Mucosa of descending colon (tissue), 3 donors: ENCODE results near the gene LGR6. TPM values are rescaled to one million over a fixed set of nuclear protein-coding genes. Genes with fewer than 3 reads are reported as not detected.

ENCODE experiments used
- ATAC-seq: fragments of 200-7000 bp; cut with Tn5 transposase; one replicate; pipeline ENCODE4 v1.9.1; 2020; ENCODE audit warnings: mild to moderate bottlenecking, moderate library complexity
- DNase-seq, 3 donors: peaks; one replicate each; pipeline ENCODE4 v3.0.0-alpha.2; 2020
- H3K36me3 ChIP-seq: fragments of 200-600 bp; one replicate; pipeline ENCODE4 v1.8.0; 2021; ENCODE audit warnings: low read depth, mild to moderate bottlenecking
- H3K4me1 ChIP-seq: fragments of 200-600 bp; one replicate; pipeline ENCODE4 v1.8.0; 2021; ENCODE audit warnings: low read depth, mild to moderate bottlenecking
- H3K4me3 ChIP-seq: fragments of 200-600 bp; one replicate; pipeline ENCODE4 v1.8.0; 2021; ENCODE audit warnings: mild to moderate bottlenecking
- H3K9me3 ChIP-seq: fragments of 200-600 bp; one replicate; pipeline ENCODE4 v1.8.0; 2021; ENCODE audit warnings: mild to moderate bottlenecking
- intact Hi-C, 2 donors: fragments of 100-400 bp; cut with DNase I in 1 of 2; cut with micrococcal nuclease in 1 of 2; formaldehyde crosslinking; loops; one replicate each; pipeline versions ENCODE4 v1.11.0 to v1.11.1; 2022; cut with DNase I, micrococcal nuclease
- total RNA-seq, 3 donors: library from RNA; stranded (reverse); fragmentation: NEBNext Ultra II Directional in 2 of 3; extraction: Animal tissue kit (Norgen Biotek cat#: 25700) in 2 of 3; gene quantifications; one replicate each; pipeline versions ENCODE4 v1.2.1 to v1.2.4, GENCODE V29; 2021 to 2023
- TF ChIP-seq, protein P1 (sequence below): fragments of 200-600 bp; IDR thresholded peaks from one replicate; pipeline ENCODE4 v1.8.0; 2022; ENCODE audit warnings: antibody characterized with exemption, mild to moderate bottlenecking
- donor health status: DM: no; HTN: no; CAD: no; lungs with moderate emphysema.
- donor health status: DM: no; HTN: no; CAD: no.
- donor health status: DM: no; HTN: yes; CAD: no.

Gene LGR6
- total RNA-seq, 3 donors from 2014 or later = 0.66 to 4.2 (median 1.3) TPM

DNA sequence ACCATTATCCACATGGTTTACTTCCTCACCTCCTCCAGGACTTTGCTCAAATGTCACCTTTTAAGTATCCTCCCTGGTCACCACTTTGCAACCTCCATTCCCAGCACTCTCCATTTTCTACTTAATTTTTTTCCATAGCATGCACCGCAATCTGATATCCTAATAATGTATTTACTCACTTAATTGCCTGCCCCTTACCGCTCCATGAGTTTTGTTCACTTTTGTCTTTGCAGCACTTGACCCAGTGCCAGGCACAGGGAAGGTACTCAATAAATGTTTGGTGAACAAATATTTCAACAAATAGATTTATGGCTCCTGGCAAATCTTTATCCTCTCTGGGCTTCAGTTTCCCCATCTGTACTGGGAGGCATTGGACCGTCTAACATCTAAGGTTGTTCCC is 94.6 kb downstream of the LGR6 start:
- TF ChIP-seq, protein P1, sequence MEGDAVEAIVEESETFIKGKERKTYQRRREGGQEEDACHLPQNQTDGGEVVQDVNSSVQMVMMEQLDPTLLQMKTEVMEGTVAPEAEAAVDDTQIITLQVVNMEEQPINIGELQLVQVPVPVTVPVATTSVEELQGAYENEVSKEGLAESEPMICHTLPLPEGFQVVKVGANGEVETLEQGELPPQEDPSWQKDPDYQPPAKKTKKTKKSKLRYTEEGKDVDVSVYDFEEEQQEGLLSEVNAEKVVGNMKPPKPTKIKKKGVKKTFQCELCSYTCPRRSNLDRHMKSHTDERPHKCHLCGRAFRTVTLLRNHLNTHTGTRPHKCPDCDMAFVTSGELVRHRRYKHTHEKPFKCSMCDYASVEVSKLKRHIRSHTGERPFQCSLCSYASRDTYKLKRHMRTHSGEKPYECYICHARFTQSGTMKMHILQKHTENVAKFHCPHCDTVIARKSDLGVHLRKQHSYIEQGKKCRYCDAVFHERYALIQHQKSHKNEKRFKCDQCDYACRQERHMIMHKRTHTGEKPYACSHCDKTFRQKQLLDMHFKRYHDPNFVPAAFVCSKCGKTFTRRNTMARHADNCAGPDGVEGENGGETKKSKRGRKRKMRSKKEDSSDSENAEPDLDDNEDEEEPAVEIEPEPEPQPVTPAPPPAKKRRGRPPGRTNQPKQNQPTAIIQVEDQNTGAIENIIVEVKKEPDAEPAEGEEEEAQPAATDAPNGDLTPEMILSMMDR = no peak
- intact Hi-C loops = no loop called here
- no peak for DNase-seq

DNA sequence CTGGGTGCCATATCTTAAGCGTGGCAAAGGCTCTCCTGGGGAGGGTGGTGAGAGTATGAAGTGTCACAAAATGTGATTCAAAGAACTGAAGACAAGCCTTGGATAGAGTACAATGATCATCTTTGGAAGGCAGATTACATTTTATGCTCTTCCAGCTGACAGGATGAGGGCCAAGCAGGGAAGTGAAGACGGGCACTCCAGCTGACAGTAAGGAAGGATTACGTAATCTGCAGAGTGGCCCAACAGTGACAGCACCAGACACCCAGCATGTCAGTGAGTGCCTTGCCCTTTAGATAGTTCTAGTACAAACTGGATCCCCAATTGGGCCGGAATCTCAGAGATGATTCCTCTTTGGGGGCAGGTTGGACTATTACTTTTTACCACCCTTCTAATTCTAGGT is 95.4 kb downstream of the LGR6 start:
- H3K4me1 ChIP-seq = no peaks in the 10 kb centered on the region
- H3K36me3 ChIP-seq = no peaks in the 10 kb centered on the region
- TF ChIP-seq, protein P1 = no peak
- H3K4me3 ChIP-seq = no peak overlapping the region
- intact Hi-C loops = no loop called here
- no peak for ATAC-seq
- no peaks in the 10 kb centered on the region for H3K9me3 ChIP-seq
- no peak for DNase-seq

More for the DNA sequence above, 94.6 kb downstream of the LGR6 start:
- H3K36me3 ChIP-seq = no peaks in the 10 kb centered on the region
- H3K4me3 ChIP-seq = no peak overlapping the region
- no peaks in the 10 kb centered on the region for H3K4me1 ChIP-seq
- ATAC-seq = no peak
- H3K9me3 ChIP-seq = no peaks in the 10 kb centered on the region

DNA sequence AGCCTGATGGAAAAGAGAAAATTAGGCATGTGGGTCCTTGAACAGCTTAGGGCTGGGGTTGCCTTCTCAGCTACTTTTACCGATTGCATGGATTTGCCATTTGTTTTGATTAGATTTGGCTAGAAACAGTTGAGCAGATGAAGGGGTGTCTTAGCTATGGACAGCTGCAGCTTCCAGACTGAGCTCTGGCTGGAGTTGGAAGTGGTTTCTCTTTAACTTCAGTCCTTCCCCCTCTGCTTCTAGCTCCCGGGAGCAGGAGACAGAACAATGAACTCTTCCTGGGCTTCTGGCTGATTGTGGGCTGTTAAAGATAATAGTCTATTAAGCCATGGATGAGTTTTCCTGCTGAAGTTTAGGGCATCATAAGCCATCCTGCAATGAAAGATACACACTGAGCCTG is 97.4 kb downstream of the LGR6 start:
- intact Hi-C loops = no loop called here
- H3K36me3 ChIP-seq = no peaks in the 10 kb centered on the region
- H3K4me1 ChIP-seq = no peaks in the 10 kb centered on the region
- no peaks in the 10 kb centered on the region for H3K9me3 ChIP-seq
- no peak for DNase-seq
- ATAC-seq = no peak
- TF ChIP-seq, protein P1 = no peak
- no peak overlapping the region for H3K4me3 ChIP-seq

DNA sequence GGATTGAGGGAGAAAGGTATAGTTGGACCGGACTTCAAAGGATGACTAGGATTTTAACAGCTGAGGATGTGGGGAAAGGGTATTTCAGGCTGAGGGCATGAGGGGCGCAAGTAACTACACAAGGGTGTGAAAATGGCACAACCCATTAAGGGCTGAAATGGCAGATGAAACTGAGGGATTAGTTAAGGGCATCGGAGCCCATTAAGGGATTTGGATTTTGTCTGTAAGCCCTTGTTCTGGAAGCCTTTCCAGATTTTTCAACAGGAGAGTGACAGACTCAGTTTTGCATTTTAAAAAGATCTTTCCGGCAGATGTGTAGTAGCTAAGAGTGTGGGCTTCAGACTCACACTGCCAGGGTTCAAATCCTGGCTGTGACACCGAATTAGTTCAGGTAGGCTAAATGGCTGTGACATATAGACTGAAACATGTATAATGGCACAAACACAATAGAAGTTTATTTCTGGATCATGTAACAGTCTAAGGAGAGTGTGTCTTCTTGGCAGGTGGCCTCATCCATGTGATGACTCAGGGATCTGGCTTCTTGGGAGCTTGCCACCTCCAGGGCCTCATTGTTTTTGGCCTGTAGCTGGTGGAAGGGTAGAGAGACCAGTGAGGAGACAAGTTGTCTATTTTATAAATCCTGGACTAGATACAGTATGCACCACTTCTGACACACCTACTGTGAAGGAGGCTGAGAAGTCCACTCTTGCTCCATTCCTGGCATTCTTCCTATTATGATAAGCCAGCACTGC is 98.5 kb downstream of the LGR6 start:
- no peak for ATAC-seq
- intact Hi-C loops = no loop called here
- TF ChIP-seq, protein P1 = no peak

DNA sequence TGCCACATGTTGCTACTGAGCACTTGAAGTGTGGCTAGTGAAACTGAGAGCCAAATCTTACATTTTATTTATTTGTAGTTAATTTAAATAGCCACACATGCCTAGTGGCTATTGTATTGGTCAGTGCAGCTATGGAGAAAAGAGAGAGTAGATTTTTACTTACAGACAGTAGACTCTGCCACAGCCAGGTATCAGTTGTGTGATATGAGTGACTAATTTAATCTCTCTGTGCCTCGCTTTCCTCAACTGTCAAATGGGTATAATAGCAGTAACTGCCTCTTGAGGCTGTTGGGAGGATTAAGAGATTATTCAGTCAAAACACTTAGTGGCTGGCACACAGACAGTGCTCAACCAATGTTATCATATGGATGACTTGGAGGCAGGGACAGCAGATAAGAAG is 99.2 kb downstream of the LGR6 start:
- H3K36me3 ChIP-seq = no peaks in the 10 kb centered on the region
- TF ChIP-seq, protein P1 = no peak
- no peak overlapping the region for H3K4me3 ChIP-seq
- no peak for DNase-seq
- intact Hi-C loops = no loop called here
- no peaks in the 10 kb centered on the region for H3K4me1 ChIP-seq
- no peaks in the 10 kb centered on the region for H3K9me3 ChIP-seq
- no peak for ATAC-seq

More for the DNA sequence above, 98.5 kb downstream of the LGR6 start:
- no peak for DNase-seq
- Histone ChIP-seq H3K9me3 (no peaks in the 10 kb centered on the region), H3K4me3 (no peak overlapping the region), H3K4me1 (no peaks in the 10 kb centered on the region), H3K36me3 (no peaks in the 10 kb centered on the region)
